ENCODE measurements around the gene PCSK1.
"Not testable (repeated sequence)": the region's sequence is repeated elsewhere in the genome, so short reads cannot be mapped to it uniquely, and the experiment has no call there.

PCSK1 gene

GRCh38 chr5:96407436-96407835 is 25.6 kb downstream of the PCSK1 start:
- Mint-ChIP-seq H3K27ac (no peak overlapping the region), H3K9me3 (no peaks in the 10 kb centered on the region), H3K4me1 (ENCODE audit: low read depth) (no peaks in the 10 kb centered on the region), H3K36me3 (ENCODE audit: low read depth) (no peaks in the 10 kb centered on the region), H3K27me3 (ENCODE audit: low read depth) (peaks cover 9% of the 10 kb centered on the region), H3K4me3 (no peak overlapping the region)

GRCh38 chr5:96404191-96404867 is 28.7 kb downstream of the PCSK1 start:
- Mint-ChIP-seq H3K36me3 (ENCODE audit: low read depth) (no peaks in the 10 kb centered on the region), H3K9me3 (no peaks in the 10 kb centered on the region), H3K4me3 (no peak overlapping the region), H3K4me1 (ENCODE audit: low read depth) (no peaks in the 10 kb centered on the region), H3K27ac (no peak overlapping the region), H3K27me3 (ENCODE audit: low read depth) (peaks cover 4% of the 10 kb centered on the region)

- Mint-ChIP-seq H3K27me3 (ENCODE audit: low read depth) (peaks cover 7% of the 10 kb centered on the region), H3K9me3 (no peaks in the 10 kb centered on the region), H3K4me3 (no peak overlapping the region), H3K4me1 (ENCODE audit: low read depth) (no peaks in the 10 kb centered on the region), H3K27ac (no peak overlapping the region), H3K36me3 (ENCODE audit: low read depth) (no peaks in the 10 kb centered on the region)
Observed at GRCh38 chr5:96402500-96402899, 30.5 kb downstream of the PCSK1 start.

GRCh38 chr5:96396878-96397277 is 36.2 kb downstream of the PCSK1 start:
- no peaks in the 10 kb centered on the region for H3K4me1 Mint-ChIP-seq (ENCODE audit: low read depth)
- no peak overlapping the region for H3K27ac Mint-ChIP-seq
- H3K9me3 Mint-ChIP-seq = no peaks in the 10 kb centered on the region
- peaks cover 6% of the 10 kb centered on the region for H3K27me3 Mint-ChIP-seq (ENCODE audit: low read depth)
- no peaks in the 10 kb centered on the region for H3K36me3 Mint-ChIP-seq (ENCODE audit: low read depth)
- no peak overlapping the region for H3K4me3 Mint-ChIP-seq

- not testable (repeated sequence) for H3K36me3 Mint-ChIP-seq (ENCODE audit: low read depth); H3K4me1 Mint-ChIP-seq (ENCODE audit: low read depth); H3K27me3 Mint-ChIP-seq (ENCODE audit: low read depth); H3K4me3 Mint-ChIP-seq; H3K27ac Mint-ChIP-seq; H3K9me3 Mint-ChIP-seq
Observed at GRCh38 chr5:96395295-96395694, 37.8 kb downstream of the PCSK1 start.

GRCh38 chr5:96391921-96392320 is 41.1 kb downstream of the PCSK1 start:
- Mint-ChIP-seq H3K36me3 (ENCODE audit: low read depth) (no peaks in the 10 kb centered on the region), H3K27me3 (ENCODE audit: low read depth) (peaks cover 18% of the 10 kb centered on the region), H3K27ac (no peak overlapping the region), H3K4me3 (no peak overlapping the region), H3K4me1 (ENCODE audit: low read depth) (no peaks in the 10 kb centered on the region), H3K9me3 (no peaks in the 10 kb centered on the region)

GRCh38 chr5:96388176-96388575 is 44.9 kb downstream of the PCSK1 start:
- Mint-ChIP-seq H3K4me1 (ENCODE audit: low read depth) (no peaks in the 10 kb centered on the region), H3K4me3 (no peak overlapping the region), H3K9me3 (no peaks in the 10 kb centered on the region), H3K27ac (no peak overlapping the region), H3K36me3 (ENCODE audit: low read depth) (no peaks in the 10 kb centered on the region), H3K27me3 (ENCODE audit: low read depth) (peaks cover 27% of the 10 kb centered on the region)

- Mint-ChIP-seq H3K4me1 (ENCODE audit: low read depth) (no peaks in the 10 kb centered on the region), H3K27ac (no peak overlapping the region), H3K36me3 (ENCODE audit: low read depth) (no peaks in the 10 kb centered on the region), H3K4me3 (no peak overlapping the region), H3K9me3 (no peaks in the 10 kb centered on the region), H3K27me3 (ENCODE audit: low read depth) (peaks cover 25% of the 10 kb centered on the region)
Observed at GRCh38 chr5:96387616-96388015, 45.4 kb downstream of the PCSK1 start.

- no peak overlapping the region for H3K27ac Mint-ChIP-seq
- no peaks in the 10 kb centered on the region for H3K36me3 Mint-ChIP-seq (ENCODE audit: low read depth)
- peaks cover 24% of the 10 kb centered on the region for H3K27me3 Mint-ChIP-seq (ENCODE audit: low read depth)
- no peak overlapping the region for H3K4me3 Mint-ChIP-seq
- no peaks in the 10 kb centered on the region for H3K4me1 Mint-ChIP-seq (ENCODE audit: low read depth)
- H3K9me3 Mint-ChIP-seq = no peaks in the 10 kb centered on the region
Observed at GRCh38 chr5:96385538-96385937, 47.5 kb downstream of the PCSK1 start.

- Mint-ChIP-seq H3K9me3 (no peaks in the 10 kb centered on the region), H3K27me3 (ENCODE audit: low read depth) (peaks cover 19% of the 10 kb centered on the region), H3K27ac (no peak overlapping the region), H3K4me3 (no peak overlapping the region), H3K4me1 (ENCODE audit: low read depth) (no peaks in the 10 kb centered on the region), H3K36me3 (ENCODE audit: low read depth) (no peaks in the 10 kb centered on the region)
Observed at GRCh38 chr5:96384353-96384752, 48.7 kb downstream of the PCSK1 start.

- H3K27ac Mint-ChIP-seq = no peak overlapping the region
- no peaks in the 10 kb centered on the region for H3K4me1 Mint-ChIP-seq (ENCODE audit: low read depth)
- no peaks in the 10 kb centered on the region for H3K9me3 Mint-ChIP-seq
- peaks cover 17% of the 10 kb centered on the region for H3K27me3 Mint-ChIP-seq (ENCODE audit: low read depth)
- H3K36me3 Mint-ChIP-seq (ENCODE audit: low read depth) = no peaks in the 10 kb centered on the region
- H3K4me3 Mint-ChIP-seq = no peak overlapping the region
Observed at GRCh38 chr5:96381526-96381925, 51.5 kb downstream of the PCSK1 start.

- H3K27me3 Mint-ChIP-seq (ENCODE audit: low read depth) = peaks cover 15% of the 10 kb centered on the region
- H3K36me3 Mint-ChIP-seq (ENCODE audit: low read depth) = no peaks in the 10 kb centered on the region
- no peaks in the 10 kb centered on the region for H3K4me1 Mint-ChIP-seq (ENCODE audit: low read depth)
- H3K4me3 Mint-ChIP-seq = no peak overlapping the region
- no peak overlapping the region for H3K27ac Mint-ChIP-seq
- H3K9me3 Mint-ChIP-seq = no peaks in the 10 kb centered on the region
Observed at GRCh38 chr5:96379896-96380295, 53.2 kb downstream of the PCSK1 start.

- Mint-ChIP-seq H3K9me3 (no peaks in the 10 kb centered on the region), H3K4me1 (ENCODE audit: low read depth) (no peaks in the 10 kb centered on the region), H3K27ac (no peak overlapping the region), H3K27me3 (ENCODE audit: low read depth) (peaks cover 15% of the 10 kb centered on the region), H3K36me3 (ENCODE audit: low read depth) (no peaks in the 10 kb centered on the region), H3K4me3 (no peak overlapping the region)
Observed at GRCh38 chr5:96377597-96377996, 55.5 kb downstream of the PCSK1 start.

- Mint-ChIP-seq H3K27ac (no peak overlapping the region), H3K4me3 (no peak overlapping the region), H3K9me3 (no peaks in the 10 kb centered on the region), H3K36me3 (ENCODE audit: low read depth) (no peaks in the 10 kb centered on the region), H3K27me3 (ENCODE audit: low read depth) (peaks cover 20% of the 10 kb centered on the region), H3K4me1 (ENCODE audit: low read depth) (no peaks in the 10 kb centered on the region)
Observed at GRCh38 chr5:96377167-96377566, 55.9 kb downstream of the PCSK1 start.

GRCh38 chr5:96374653-96375052 is 58.4 kb downstream of the PCSK1 start:
- no peaks in the 10 kb centered on the region for H3K4me1 Mint-ChIP-seq (ENCODE audit: low read depth)
- H3K4me3 Mint-ChIP-seq = no peak overlapping the region
- H3K27ac Mint-ChIP-seq = no peak overlapping the region
- H3K27me3 Mint-ChIP-seq (ENCODE audit: low read depth) = peaks cover 22% of the 10 kb centered on the region
- H3K36me3 Mint-ChIP-seq (ENCODE audit: low read depth) = no peaks in the 10 kb centered on the region
- H3K9me3 Mint-ChIP-seq = no peaks in the 10 kb centered on the region

- H3K4me1 Mint-ChIP-seq (ENCODE audit: low read depth) = no peaks in the 10 kb centered on the region
- H3K4me3 Mint-ChIP-seq = no peak overlapping the region
- no peaks in the 10 kb centered on the region for H3K36me3 Mint-ChIP-seq (ENCODE audit: low read depth)
- no peaks in the 10 kb centered on the region for H3K9me3 Mint-ChIP-seq
- H3K27me3 Mint-ChIP-seq (ENCODE audit: low read depth) = peaks cover 26% of the 10 kb centered on the region
- H3K27ac Mint-ChIP-seq = no peak overlapping the region
Observed at GRCh38 chr5:96373381-96373733, 59.7 kb downstream of the PCSK1 start.

All from T-helper 1 cell treated with Interleukin-12 subunit alpha and Interleukin-12 subunit beta and Interleukin-4 antibody, amounts not matched to agents 30 μg/mL and 1 μg/mL, for 36 hours (primary cell).